Activated T-helper 1 cell treated with anti-CD3 and anti-CD28 coated beads, Interleukin-12 subunit alpha, Interleukin-12 subunit beta, Interleukin-2, Interleukin-4 antibody, amounts not matched to agents 30 ng/mL and 10 ng/mL and 1 ng/mL, durations not matched to agents 14 hours and 24 hours and 36 hours (primary cell): ENCODE results near the gene MTMR6. TPM values are rescaled to one million over a fixed set of nuclear protein-coding genes. Genes with fewer than 3 reads are reported as not detected.

Source experiments
- DNase-seq: peaks from one replicate; pipeline ENCODE4 v3.0.0; 2021; ENCODE audit warnings: low spot score
- H3K27ac Mint-ChIP-seq: one replicate; pipeline ENCODE4 v1.8.0; 2021; ENCODE audit warnings: mild to moderate bottlenecking, mixed read lengths
- H3K27me3 Mint-ChIP-seq: one replicate; pipeline ENCODE4 v1.8.0; 2022; ENCODE audit warnings: mild to moderate bottlenecking, moderate library complexity, mixed read lengths; ENCODE audit not compliant: insufficient read depth
- H3K36me3 Mint-ChIP-seq: one replicate; pipeline ENCODE4 v1.8.0; 2021; ENCODE audit warnings: low read depth, mixed read lengths
- H3K4me1 Mint-ChIP-seq: one replicate; pipeline ENCODE4 v1.8.0; 2021; ENCODE audit warnings: low read depth, mixed read lengths
- H3K4me3 Mint-ChIP-seq: one replicate; pipeline ENCODE4 v1.8.0; 2021; ENCODE audit warnings: mild to moderate bottlenecking, moderate library complexity, mixed read lengths
- H3K9me3 Mint-ChIP-seq: one replicate; pipeline ENCODE4 v1.8.0; 2021; ENCODE audit warnings: mixed read lengths
- intact Hi-C: fragments of 100-400 bp; cut with micrococcal nuclease; formaldehyde crosslinking; loops from one replicate; pipeline ENCODE4 v1.15.1; 2024
- total RNA-seq: library from RNA; stranded (reverse); gene quantifications from 2 replicates; pipeline ENCODE4 v1.2.3, GENCODE V29; 2022

The MTMR6 gene
- total RNA-seq, 1 donor from 2014 or later = 17.0 TPM

DNA sequence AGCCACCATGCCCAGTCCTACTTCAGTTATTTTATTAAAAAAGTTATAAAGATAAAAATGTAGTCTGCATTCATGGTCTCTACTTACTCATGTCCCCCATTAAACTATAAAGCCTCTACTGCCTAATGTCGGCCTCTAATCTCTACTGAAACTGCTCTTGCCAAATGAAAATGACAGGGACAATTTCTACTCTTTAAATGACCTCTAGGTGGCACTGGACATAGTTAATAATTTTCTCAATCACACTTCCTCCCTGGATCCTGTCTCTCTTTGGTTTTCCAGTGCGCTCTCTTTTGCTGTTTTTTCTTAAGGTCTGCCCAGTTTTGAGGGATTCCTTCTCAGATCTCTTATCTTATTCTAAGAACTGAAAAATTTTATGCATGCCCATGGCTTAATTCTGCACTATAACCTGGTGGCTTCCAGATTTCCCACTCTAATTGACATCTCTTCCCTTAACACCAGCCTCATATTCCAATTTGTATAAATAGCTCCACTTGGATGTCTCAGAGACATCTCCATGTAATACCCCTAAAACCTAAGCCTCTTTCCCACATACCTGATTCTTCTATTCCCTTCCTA, 54.3 kb downstream of the MTMR6 start:
- no peak for DNase-seq
- Mint-ChIP-seq H3K9me3 (no peaks in the 10 kb centered on the region), H3K27ac (no peak overlapping the region), H3K36me3 (no peaks in the 10 kb centered on the region), H3K27me3 (no peaks in the 10 kb centered on the region), H3K4me1 (no peaks in the 10 kb centered on the region), H3K4me3 (no peak overlapping the region)
- intact Hi-C loops = loop anchor here (1.0 to 5.0 kb wide), 2 partner anchors 54 to 142 kb away; partner anchors contain the start of gene MTMR6

DNA sequence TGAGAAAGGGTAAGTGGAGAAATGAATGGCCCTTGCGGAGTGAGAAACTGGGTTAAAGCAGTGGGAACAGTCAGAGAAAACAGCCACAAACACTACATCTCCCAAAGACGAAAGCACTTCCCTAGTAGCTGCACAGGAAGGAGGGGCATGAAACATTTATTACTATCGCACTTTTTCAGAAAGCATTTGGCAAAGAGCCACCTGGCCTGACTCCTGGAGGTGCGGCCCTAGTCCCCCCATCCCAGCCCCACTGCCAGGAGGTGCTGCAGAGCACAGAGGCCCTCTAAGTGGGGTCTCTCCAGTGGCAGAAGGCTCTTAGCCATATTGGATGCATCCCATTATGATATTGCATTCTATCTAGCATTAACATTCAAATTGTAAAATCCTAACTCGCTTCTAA, 55.8 kb downstream of the MTMR6 start:
- no peak for DNase-seq
- H3K4me3 Mint-ChIP-seq = no peak overlapping the region
- intact Hi-C loops = loop anchor here (5.0 kb wide), 1 partner anchor 56 kb away; the partner anchor contains the start of gene MTMR6
- no peak overlapping the region for H3K27ac Mint-ChIP-seq
- H3K27me3 Mint-ChIP-seq = no peaks in the 10 kb centered on the region
- no peaks in the 10 kb centered on the region for H3K4me1 Mint-ChIP-seq
- H3K36me3 Mint-ChIP-seq = no peaks in the 10 kb centered on the region
- H3K9me3 Mint-ChIP-seq = no peaks in the 10 kb centered on the region

DNA sequence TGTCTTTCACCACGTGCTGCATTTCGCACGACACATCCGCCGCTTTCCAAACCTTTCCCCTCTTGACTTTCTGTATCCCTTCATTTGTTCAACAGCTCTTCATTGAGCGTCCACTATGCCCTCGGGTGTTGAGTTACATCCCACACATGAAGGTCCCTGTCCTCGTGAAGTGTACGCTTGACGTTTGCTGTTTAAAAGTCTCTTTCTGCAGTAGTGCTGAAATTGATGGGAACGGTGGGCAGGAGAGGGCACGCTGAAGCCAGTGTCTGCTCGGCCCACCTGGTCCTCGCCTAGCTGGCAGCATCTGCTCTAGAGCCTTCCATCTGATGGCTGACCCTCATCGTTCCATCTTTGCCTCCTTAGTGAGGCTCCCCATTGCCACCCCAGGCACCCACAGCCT, 59.6 kb downstream of the MTMR6 start:
- H3K27me3 Mint-ChIP-seq = no peaks in the 10 kb centered on the region
- intact Hi-C loops = no loop called here
- no peak overlapping the region for H3K4me3 Mint-ChIP-seq
- H3K9me3 Mint-ChIP-seq = no peaks in the 10 kb centered on the region
- DNase-seq = no peak
- H3K27ac Mint-ChIP-seq = no peak overlapping the region
- H3K36me3 Mint-ChIP-seq = no peaks in the 10 kb centered on the region
- H3K4me1 Mint-ChIP-seq = no peaks in the 10 kb centered on the region

- no peaks in the 10 kb centered on the region for H3K27me3 Mint-ChIP-seq
- H3K36me3 Mint-ChIP-seq = no peaks in the 10 kb centered on the region
- intact Hi-C loops = no loop called here
- H3K9me3 Mint-ChIP-seq = no peaks in the 10 kb centered on the region
- no peaks in the 10 kb centered on the region for H3K4me1 Mint-ChIP-seq
- no peak for DNase-seq
- no peak overlapping the region for H3K4me3 Mint-ChIP-seq
- H3K27ac Mint-ChIP-seq = no peak overlapping the region
Observed at GRCh38 chr13:25225970-25226369, 61.3 kb downstream of the MTMR6 start.

GRCh38 chr13:25224151-25224550, 63.1 kb downstream of the MTMR6 start:
- H3K4me3 Mint-ChIP-seq = no peak overlapping the region
- H3K9me3 Mint-ChIP-seq = no peaks in the 10 kb centered on the region
- intact Hi-C loops = no loop called here
- no peaks in the 10 kb centered on the region for H3K27me3 Mint-ChIP-seq
- DNase-seq = no peak
- no peaks in the 10 kb centered on the region for H3K4me1 Mint-ChIP-seq
- H3K27ac Mint-ChIP-seq = no peak overlapping the region
- no peaks in the 10 kb centered on the region for H3K36me3 Mint-ChIP-seq

DNA sequence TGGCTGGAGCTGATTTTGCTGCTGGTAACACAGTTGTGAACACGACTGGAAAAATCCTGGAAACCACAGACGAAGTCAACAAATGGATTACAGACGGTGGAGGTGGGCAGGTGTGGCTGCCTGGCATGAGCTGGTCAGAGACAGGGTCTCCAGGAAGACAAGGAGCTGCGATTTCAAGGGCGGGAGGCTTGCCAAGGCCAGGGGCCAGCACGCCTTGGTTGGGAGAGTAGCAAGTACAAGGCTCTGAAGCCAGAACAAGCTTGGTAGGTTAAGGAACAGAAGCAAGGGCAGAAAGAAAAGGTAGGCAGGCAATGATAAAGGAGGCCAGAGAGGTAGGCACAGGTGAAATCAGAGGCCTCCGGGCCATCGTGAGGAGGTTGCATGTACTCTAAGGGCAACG, 64.5 kb downstream of the MTMR6 start:
- Mint-ChIP-seq H3K36me3 (no peaks in the 10 kb centered on the region), H3K27me3 (no peaks in the 10 kb centered on the region), H3K27ac (no peak overlapping the region), H3K9me3 (no peaks in the 10 kb centered on the region), H3K4me3 (no peak overlapping the region), H3K4me1 (no peaks in the 10 kb centered on the region)
- intact Hi-C loops = no loop called here
- DNase-seq = no peak

GRCh38 chr13:25218019-25218418, 69.3 kb downstream of the MTMR6 start:
- Mint-ChIP-seq H3K4me1 (no peaks in the 10 kb centered on the region), H3K27ac (no peak overlapping the region), H3K27me3 (no peaks in the 10 kb centered on the region), H3K36me3 (no peaks in the 10 kb centered on the region), H3K4me3 (no peak overlapping the region), H3K9me3 (no peaks in the 10 kb centered on the region)
- intact Hi-C loops = no loop called here
- no peak for DNase-seq

GRCh38 chr13:25217023-25217885, 70.0 kb downstream of the MTMR6 start:
- no peak for DNase-seq
- intact Hi-C loops = no loop called here
- H3K9me3 Mint-ChIP-seq = no peaks in the 10 kb centered on the region
- H3K27me3 Mint-ChIP-seq = no peaks in the 10 kb centered on the region
- H3K4me1 Mint-ChIP-seq = no peaks in the 10 kb centered on the region
- H3K27ac Mint-ChIP-seq = no peak overlapping the region
- no peak overlapping the region for H3K4me3 Mint-ChIP-seq
- H3K36me3 Mint-ChIP-seq = no peaks in the 10 kb centered on the region

DNA sequence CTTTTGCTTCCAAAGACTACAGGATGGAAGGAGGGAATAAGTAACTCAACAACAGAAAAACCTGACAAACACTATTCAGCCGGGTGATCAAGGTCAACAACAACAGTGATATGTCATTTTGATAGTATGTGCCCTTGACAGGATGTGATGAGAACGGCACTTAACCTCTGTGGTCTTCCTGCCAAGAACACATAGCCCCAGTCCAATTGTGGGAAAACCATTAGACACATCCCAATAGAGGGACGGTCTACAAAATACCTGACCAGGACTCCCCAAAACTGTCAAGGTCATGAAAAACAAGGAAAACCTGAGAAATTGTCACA, 72.1 kb downstream of the MTMR6 start:
- Mint-ChIP-seq H3K36me3 (no peaks in the 10 kb centered on the region), H3K27me3 (no peaks in the 10 kb centered on the region), H3K4me1 (no peaks in the 10 kb centered on the region), H3K9me3 (no peaks in the 10 kb centered on the region), H3K4me3 (no peak overlapping the region), H3K27ac (no peak overlapping the region)
- intact Hi-C loops = no loop called here
- DNase-seq = no peak

DNA sequence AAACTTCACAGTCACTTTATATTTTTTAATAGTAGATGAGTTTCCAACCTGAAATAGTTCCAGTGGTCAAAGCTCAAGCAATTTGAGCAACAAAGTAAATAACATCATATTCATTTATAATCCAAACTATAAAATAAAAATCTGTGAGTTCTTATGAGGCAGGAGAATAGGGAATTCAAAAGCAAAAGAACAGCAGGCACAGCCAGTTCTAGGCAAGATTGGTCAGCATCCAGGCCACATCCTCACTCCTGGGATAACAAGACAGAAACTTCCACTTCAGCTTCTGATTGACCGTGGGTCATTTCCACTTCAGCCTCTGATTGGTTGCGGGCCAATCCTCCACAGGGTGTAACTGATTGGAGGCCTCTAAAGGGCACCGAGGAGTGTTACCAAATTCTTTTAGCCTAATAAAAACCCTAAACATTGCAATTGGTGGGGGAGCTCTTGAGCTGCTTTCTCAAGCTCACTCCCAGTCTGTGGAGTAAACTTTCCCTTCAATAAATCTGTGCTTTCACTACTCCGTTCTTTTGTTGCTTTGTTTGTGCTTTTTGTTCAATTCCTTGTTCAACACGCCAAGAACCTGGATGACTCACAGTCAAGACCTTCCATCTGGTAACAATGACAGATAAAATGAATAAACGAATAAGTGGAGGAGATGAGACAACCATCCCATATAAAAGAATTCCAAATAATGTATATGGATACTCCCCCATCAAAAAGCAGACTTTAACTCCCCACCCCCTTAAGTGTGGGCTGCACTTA, 72.6 kb downstream of the MTMR6 start:
- DNase-seq = no peak
- intact Hi-C loops = no loop called here
- no peaks in the 10 kb centered on the region for H3K9me3 Mint-ChIP-seq
- no peak overlapping the region for H3K27ac Mint-ChIP-seq
- H3K4me1 Mint-ChIP-seq = no peaks in the 10 kb centered on the region
- no peaks in the 10 kb centered on the region for H3K36me3 Mint-ChIP-seq
- no peaks in the 10 kb centered on the region for H3K27me3 Mint-ChIP-seq
- no peak overlapping the region for H3K4me3 Mint-ChIP-seq

- Mint-ChIP-seq H3K27me3 (no peaks in the 10 kb centered on the region), H3K4me1 (no peaks in the 10 kb centered on the region), H3K9me3 (no peaks in the 10 kb centered on the region), H3K4me3 (no peak overlapping the region), H3K36me3 (no peaks in the 10 kb centered on the region), H3K27ac (no peak overlapping the region)
- no peak for DNase-seq
- intact Hi-C loops = no loop called here
Observed at GRCh38 chr13:25213715-25214114, 73.6 kb downstream of the MTMR6 start.

GRCh38 chr13:25210842-25211569, 76.3 kb downstream of the MTMR6 start:
- no peak for DNase-seq
- H3K4me3 Mint-ChIP-seq = no peak overlapping the region
- H3K27me3 Mint-ChIP-seq = peaks cover 5% of the 10 kb centered on the region
- no peaks in the 10 kb centered on the region for H3K4me1 Mint-ChIP-seq
- no peak overlapping the region for H3K27ac Mint-ChIP-seq
- no peaks in the 10 kb centered on the region for H3K9me3 Mint-ChIP-seq
- intact Hi-C loops = no loop called here
- H3K36me3 Mint-ChIP-seq = no peaks in the 10 kb centered on the region
